IPS-20b (cell line): ENCODE data around the gene ADSS2.
"Not testable (repeated sequence)": the region's sequence is repeated elsewhere in the genome, so short reads cannot be mapped to it uniquely, and the experiment has no call there.

Experiments used
- H3K27ac ChIP-seq: one replicate; pipeline ENCODE4 v1.5.1; 2013; ENCODE audit warnings: low read length
- H3K27me3 ChIP-seq: 2 replicates; pipeline ENCODE4 v1.6.1; 2013; ENCODE audit warnings: mild to moderate bottlenecking, low read length, inconsistent platforms; ENCODE audit not compliant: insufficient read depth
- H3K36me3 ChIP-seq: 2 replicates; pipeline ENCODE4 v1.6.1; 2013; ENCODE audit warnings: low read depth, mild to moderate bottlenecking, inconsistent platforms, low read length, moderate library complexity; ENCODE audit not compliant: insufficient read depth
- H3K4me1 ChIP-seq: 2 replicates; pipeline ENCODE4 v1.6.1; 2013; ENCODE audit warnings: mild to moderate bottlenecking, control low read depth, inconsistent platforms, low read length, moderate library complexity; ENCODE audit not compliant: insufficient read depth
- H3K4me3 ChIP-seq: 2 replicates; pipeline ENCODE4 v1.5.1; 2013; ENCODE audit warnings: mild to moderate bottlenecking, low read length, inconsistent platforms
- H3K9ac ChIP-seq: 2 replicates; pipeline ENCODE4 v1.6.1; 2013; ENCODE audit warnings: low read depth, mild to moderate bottlenecking, inconsistent platforms, low read length, moderate library complexity
- H3K9me3 ChIP-seq: 2 replicates; pipeline ENCODE4 v1.6.1; 2013; ENCODE audit warnings: mild to moderate bottlenecking, low read depth, low read length, inconsistent platforms; ENCODE audit not compliant: insufficient read depth

The ADSS2 gene

GRCh38 chr1:244393604-244394176, 58.0 kb downstream of the ADSS2 start:
- H3K9ac ChIP-seq, result no peak overlapping the region
- H3K4me3 ChIP-seq, result no peak overlapping the region
- H3K9me3 ChIP-seq, result no peaks in the 10 kb centered on the region
- peaks cover 8% of the 10 kb centered on the region; the same call in 1 of the 2 replicates for H3K4me1 ChIP-seq
- no peaks in the 10 kb centered on the region for H3K36me3 ChIP-seq
- no peaks in the 10 kb centered on the region for H3K27me3 ChIP-seq
- no peak overlapping the region for H3K27ac ChIP-seq

DNA sequence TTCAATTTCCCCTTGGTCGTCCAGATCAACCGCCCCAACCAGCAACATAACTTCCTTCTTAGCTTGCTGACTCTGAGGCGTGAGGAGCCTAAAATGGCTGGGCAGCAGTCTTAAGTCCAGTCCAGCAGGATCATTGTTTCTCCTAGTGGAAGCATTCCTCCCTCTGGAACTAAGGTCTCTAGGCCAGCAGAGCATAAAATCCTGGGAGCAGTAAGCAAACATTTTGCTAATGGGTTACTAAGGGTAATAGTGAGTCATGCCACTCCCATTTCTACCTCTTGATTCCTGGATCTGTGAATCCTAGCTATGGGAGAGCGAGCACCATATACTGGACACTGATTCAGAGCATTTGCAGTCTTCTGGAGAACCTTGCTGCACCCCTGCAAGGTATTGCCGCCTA, 59.9 kb downstream of the ADSS2 start:
- Histone ChIP-seq H3K4me1 (peaks cover 2% of the 10 kb centered on the region; the same call in 1 of the 2 replicates), H3K27me3 (no peaks in the 10 kb centered on the region), H3K9ac (no peak overlapping the region), H3K9me3 (no peaks in the 10 kb centered on the region), H3K4me3 (no peak overlapping the region), H3K36me3 (no peaks in the 10 kb centered on the region), H3K27ac (no peak overlapping the region)

DNA sequence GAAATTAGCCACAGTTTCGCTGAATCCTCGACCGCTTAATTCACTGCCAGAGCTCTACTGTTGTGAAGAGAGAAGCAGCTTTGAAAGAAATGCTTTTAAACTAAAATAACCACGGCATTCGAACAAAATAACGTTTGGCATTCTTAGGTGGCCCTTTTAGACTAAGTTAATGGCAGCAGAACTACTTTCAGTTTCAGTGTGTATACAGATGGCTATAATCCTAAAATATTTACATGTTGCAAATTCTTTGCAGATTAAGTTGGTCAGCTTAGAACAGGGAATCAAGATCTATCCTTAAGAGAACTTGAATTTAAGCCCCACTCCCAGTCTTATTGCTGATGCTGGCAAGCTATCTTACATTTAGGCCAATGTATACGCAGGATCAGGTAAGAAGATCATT, 62.7 kb downstream of the ADSS2 start:
- H3K9me3 ChIP-seq, result no peaks in the 10 kb centered on the region

DNA sequence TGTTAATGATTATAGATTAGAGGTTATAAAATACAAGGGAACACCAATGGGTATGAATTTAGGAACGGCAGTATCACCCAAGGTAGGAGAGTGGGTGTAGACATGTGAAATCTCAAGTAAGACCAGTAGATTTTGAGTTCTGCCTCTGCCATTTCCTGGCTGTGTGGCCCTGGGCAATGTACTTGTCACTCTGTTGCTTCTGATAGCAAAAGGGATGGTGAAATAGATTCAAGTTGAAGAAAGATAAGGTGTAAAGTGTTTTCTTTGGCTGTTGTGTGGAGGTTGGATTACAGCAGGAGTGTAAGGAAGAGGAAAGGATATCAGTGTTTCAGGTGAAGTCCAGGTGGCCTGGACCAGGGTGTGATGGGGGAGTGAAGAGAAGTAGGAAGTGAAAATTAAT, 64.3 kb downstream of the ADSS2 start:
- Histone ChIP-seq H3K4me3 (no peak overlapping the region), H3K9me3 (no peaks in the 10 kb centered on the region), H3K9ac (no peak overlapping the region)

More for the DNA sequence above, 62.7 kb downstream of the ADSS2 start:
- Histone ChIP-seq H3K27me3 (no peaks in the 10 kb centered on the region), H3K4me3 (no peak overlapping the region), H3K36me3 (no peaks in the 10 kb centered on the region), H3K27ac (no peak overlapping the region), H3K9ac (no peak overlapping the region), H3K4me1 (no peaks in the 10 kb centered on the region)

DNA sequence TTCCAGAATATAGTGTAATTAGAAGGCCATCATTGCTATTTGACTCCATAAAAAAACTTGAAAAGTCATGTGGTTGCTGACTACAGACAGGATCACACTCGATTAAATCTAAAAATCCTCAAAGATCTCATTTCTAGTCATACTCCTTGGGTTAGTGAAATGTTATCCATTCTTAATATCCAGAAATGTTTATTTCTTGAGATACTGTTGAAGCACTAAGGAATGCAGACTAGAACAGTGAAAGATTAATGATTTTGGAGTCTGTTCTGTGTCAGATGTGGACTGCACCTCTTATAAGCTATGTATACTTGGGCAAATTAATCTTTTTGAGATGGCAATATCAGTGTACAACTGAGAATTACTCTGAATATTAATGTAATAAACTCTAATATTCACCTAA, 65.1 kb downstream of the ADSS2 start:
- Histone ChIP-seq H3K9ac (no peak overlapping the region), H3K4me1 (no peaks in the 10 kb centered on the region), H3K27me3 (no peaks in the 10 kb centered on the region), H3K9me3 (no peaks in the 10 kb centered on the region), H3K27ac (no peak overlapping the region), H3K4me3 (no peak overlapping the region), H3K36me3 (no peaks in the 10 kb centered on the region)

More for the DNA sequence above, 64.3 kb downstream of the ADSS2 start:
- Histone ChIP-seq H3K27ac (no peak overlapping the region), H3K27me3 (no peaks in the 10 kb centered on the region), H3K36me3 (no peaks in the 10 kb centered on the region), H3K4me1 (no peaks in the 10 kb centered on the region)

- Histone ChIP-seq H3K4me1 (no peaks in the 10 kb centered on the region), H3K9me3 (no peaks in the 10 kb centered on the region), H3K27ac (no peak overlapping the region), H3K9ac (no peak overlapping the region), H3K27me3 (no peaks in the 10 kb centered on the region), H3K4me3 (no peak overlapping the region), H3K36me3 (no peaks in the 10 kb centered on the region)
Measured at GRCh38 chr1:244384066-244384465, 67.6 kb downstream of the ADSS2 start.

DNA sequence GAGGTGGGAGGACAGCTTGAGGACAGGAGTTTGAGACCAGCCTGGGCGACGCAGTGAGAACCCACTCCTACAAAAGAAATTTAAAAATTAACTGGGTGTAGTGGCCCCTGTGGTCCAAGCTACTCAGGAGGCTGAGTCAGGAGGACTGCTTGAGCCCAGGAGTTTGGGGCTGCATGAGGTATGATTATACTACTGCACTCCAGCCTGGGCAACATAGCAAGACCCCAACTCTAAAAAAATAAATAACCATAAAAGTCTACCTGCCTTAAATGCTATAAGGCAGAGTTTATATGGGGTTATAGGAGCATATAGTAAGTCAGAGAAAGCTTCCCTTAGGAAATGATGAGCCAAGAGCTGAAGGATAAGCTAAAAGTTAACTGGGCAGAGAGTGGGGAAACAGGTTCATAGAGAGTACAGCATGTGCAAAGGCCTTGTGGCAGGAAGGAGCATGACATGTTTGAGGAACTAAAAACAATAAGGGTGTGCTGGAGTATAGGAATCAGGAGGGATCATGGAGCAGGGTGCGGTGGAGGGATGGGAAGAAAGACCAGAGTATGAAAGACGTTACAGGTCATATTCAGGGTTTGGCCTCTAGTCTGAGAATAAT, 68.3 kb downstream of the ADSS2 start:
- Histone ChIP-seq H3K36me3 (no peaks in the 10 kb centered on the region), H3K27me3 (no peaks in the 10 kb centered on the region), H3K9ac (no peak overlapping the region), H3K4me1 (no peaks in the 10 kb centered on the region), H3K27ac (no peak overlapping the region), H3K9me3 (no peaks in the 10 kb centered on the region), H3K4me3 (no peak overlapping the region)

DNA sequence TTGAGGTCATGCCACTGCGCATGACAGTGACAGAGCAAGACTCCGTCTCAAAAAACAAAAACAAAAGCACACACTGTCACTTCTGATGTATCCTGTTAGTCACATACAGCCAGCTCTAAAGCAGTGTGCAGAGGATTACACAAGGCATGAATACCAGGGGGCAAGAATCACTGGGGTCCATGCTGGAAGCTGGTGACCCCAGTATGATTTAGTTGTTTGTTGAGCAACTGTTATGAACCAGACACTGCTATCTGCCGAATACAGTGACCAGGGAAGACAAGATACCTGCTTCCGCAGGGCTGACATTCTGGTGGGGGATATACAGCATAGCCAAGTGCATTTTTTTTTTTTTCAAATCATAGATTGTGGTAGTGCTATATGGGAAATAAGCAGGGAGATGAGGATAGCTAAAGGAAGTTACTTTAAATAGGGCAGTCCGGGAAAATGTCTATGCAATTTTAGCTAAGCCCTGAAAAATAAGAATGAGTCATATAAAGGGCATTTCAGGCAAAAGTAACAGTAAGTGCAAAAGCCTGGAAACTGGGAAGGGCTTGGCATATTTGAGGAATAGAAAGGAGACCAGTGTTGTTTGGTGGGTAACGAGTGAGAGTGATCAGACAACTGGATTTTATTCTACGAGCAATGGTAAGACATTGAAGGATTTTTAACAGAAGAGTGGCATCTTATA, 69.7 kb downstream of the ADSS2 start:
- H3K36me3 ChIP-seq, result no peaks in the 10 kb centered on the region
- H3K9ac ChIP-seq, result no peak overlapping the region
- no peaks in the 10 kb centered on the region for H3K27me3 ChIP-seq
- H3K9me3 ChIP-seq, result no peaks in the 10 kb centered on the region
- H3K4me3 ChIP-seq, result no peak overlapping the region
- no peaks in the 10 kb centered on the region for H3K4me1 ChIP-seq
- H3K27ac ChIP-seq, result no peak overlapping the region

- Histone ChIP-seq H3K4me3 (no peak overlapping the region), H3K9ac (no peak overlapping the region), H3K9me3 (no peaks in the 10 kb centered on the region), H3K27me3 (no peaks in the 10 kb centered on the region), H3K36me3 (no peaks in the 10 kb centered on the region), H3K4me1 (0 out of 2 replicates have a peak, but pooled peaks cover 5% of the 10 kb centered on the region), H3K27ac (no peak overlapping the region)
Measured at GRCh38 chr1:244376126-244376525, 75.6 kb downstream of the ADSS2 start.

GRCh38 chr1:244375051-244375450, 76.7 kb downstream of the ADSS2 start:
- no peaks in the 10 kb centered on the region for H3K27me3 ChIP-seq
- peaks cover 7% of the 10 kb centered on the region; the same call in 1 of the 2 replicates for H3K4me1 ChIP-seq
- H3K9ac ChIP-seq, result no peak overlapping the region
- no peak overlapping the region for H3K4me3 ChIP-seq
- no peak overlapping the region for H3K27ac ChIP-seq
- H3K9me3 ChIP-seq, result no peaks in the 10 kb centered on the region
- no peaks in the 10 kb centered on the region for H3K36me3 ChIP-seq

- H3K27ac ChIP-seq, H3K9me3 ChIP-seq, H3K36me3 ChIP-seq, H3K4me1 ChIP-seq, H3K4me3 ChIP-seq, H3K27me3 ChIP-seq, H3K9ac ChIP-seq: not testable (repeated sequence)
Measured at GRCh38 chr1:244374484-244374883, 77.2 kb downstream of the ADSS2 start.
